Middle frontal gyrus (tissue), 1 donor: ENCODE results near the gene RDH13.
"Not testable (repeated sequence)": the region's sequence is repeated elsewhere in the genome, so short reads cannot be mapped to it uniquely, and the experiment has no call there.

ENCODE experiments used
- DNase-seq: peaks from one replicate; pipeline ENCODE4 v3.0.0-alpha.2; 2015; ENCODE audit warnings: low spot score; ENCODE audit errors: extremely low spot score

RDH13 gene

DNA sequence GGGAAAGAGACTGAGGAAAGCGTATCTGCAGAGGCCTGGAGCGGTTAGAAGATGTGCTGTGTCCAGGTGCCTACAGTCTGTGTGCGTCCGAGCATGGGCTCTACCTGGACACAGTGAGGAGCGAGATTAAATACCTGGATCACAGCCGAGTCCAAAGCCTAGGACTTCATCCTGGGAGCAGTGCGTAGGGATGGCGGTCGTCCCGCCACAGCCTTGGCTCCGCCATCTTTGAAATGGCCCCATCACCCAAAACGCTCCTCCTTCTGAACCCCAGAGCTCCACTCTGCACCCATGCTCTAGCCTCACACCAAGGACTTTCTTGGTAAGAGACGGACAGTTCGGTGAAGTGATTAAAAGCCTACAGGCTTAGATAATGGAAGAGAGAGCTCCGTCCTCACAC lies 44.7 kb downstream of the RDH13 start:
- no peak for DNase-seq

DNA sequence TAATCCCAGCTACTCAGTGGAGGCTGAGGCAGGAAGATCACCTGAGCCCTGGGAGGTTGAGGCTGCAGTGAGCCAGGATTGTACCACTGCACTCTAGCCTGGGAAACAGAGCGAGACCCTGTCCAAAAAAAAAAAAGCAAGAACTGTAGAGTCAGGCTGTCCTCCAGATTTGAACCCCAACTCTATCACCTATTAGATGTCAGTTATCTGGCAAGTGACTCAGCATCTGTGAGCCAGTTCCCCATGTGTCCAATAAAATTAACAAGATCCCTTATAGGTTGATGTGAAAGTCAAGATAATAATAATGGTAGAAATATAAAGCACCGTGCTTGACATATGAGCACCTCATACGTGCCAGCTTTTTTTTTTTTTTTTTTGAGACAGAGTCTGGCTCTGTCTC lies 46.9 kb downstream of the RDH13 start:
- no peak for DNase-seq

DNA sequence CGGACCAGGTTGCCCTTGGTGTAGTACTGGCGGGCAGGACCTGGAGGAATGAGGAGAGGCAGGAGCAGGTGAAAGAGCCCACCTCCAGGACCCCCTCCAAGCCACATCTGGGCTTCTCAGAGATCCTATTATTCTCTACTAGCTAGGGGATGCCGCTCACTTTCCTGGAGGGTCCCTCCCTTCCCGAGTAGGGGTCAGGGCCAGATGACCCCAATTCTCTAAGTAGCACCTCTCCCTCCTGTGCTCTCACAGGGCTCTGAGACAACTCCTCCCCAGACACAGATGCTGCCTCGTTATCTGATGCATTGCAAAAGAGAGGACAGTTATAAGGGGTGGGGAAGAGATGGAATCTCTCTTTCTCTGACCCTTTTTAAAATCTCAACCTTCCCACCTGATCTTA lies 47.8 kb downstream of the RDH13 start:
- no peak for DNase-seq

DNA sequence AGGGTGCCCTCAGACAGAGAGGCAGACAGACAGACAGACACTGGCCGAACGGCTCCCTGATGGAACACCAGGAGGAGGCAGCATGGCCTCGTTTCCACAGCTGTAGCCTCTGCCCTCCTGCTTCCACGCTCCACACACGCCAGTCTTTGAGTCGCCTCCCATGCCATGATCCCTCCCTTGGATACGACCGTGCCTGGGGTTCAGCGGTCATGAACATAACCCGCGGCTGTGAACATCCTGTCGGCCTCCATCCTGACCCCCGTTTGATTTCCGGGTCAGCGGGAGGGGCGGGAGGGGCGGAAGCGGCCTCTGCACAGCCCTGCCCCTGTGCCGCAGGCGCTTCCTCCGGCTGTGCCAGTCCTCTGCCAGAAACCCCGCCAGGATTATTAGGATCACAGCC lies 48.2 kb downstream of the RDH13 start:
- no peak for DNase-seq

DNA sequence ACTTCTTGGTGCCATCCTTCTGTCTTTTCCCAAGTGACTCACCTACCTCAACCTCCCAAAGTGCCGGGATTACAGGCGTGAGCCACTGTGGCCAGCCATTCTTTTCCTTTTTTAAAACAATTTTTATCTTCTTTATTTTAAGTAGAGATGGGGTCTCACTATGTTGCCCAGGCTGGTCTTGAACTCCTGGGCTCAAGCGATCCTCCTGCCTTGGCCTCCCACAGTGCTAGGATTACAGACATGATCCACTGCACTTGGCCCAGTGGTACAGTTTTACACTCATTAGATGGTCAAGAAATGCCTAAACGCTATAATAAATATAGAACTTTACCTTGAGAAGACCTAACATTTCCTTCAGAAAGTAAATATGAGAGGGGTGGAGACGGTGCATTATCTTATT lies 49.4 kb downstream of the RDH13 start:
- no peak for DNase-seq

DNA sequence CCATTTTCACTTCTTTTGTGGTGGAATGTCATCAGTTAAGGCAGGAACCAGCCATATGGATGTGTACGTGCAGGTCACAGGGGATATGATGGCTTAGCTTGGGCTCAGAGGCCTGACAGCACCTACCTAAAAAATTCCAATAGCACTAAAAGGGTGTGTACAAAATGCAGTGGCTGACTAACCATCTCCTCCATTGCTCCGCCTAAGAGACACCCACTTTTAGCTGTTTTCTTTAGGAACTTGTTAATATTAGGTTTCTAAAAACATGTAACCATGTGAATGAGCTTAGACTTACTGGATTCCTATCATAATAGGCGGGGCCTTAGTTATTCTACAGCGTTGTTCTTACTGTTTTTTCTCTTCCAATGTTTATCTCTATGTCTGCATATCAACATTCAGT lies 50.6 kb downstream of the RDH13 start:
- no peak for DNase-seq

DNA sequence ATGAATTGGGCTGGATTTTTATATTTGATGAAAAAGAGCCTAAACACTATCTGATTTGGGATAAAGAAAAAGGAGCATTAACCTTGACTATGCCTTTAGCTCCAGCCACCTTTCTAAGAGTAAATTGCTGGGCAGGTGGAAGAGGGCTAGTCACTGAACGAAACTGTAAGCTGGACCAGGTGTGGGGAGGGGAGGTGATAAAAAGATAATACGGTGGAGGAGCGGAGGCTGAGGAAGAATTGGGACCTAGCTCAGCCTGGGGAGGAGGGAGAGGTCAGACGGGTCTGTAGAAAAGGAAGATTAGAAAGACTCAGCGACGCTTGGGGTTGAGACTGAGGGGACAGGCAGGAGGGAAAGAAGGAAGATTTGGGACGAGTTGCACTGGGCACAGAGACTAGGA lies 52.4 kb downstream of the RDH13 start:
- DNase-seq, result not testable (repeated sequence)

DNA sequence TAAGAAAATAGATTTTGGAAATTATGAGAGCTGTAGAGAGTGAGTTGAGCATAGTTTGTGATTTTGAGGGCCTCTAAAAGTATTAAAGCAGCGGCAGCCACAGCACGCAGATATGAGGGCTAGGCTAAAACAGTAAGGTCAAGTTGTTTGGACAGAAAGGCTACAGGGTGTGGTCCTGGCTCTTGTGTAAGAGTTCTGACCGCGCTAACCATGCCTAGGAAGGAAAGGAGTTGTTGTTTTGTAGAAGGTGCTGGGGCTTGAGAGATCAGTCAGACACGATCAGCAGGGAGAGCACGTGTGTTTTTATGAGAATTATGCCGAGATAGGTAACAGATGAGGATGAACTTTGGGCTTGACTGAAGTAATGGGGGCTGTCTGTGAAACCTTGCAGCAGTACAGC lies 54.2 kb downstream of the RDH13 start:
- not testable (repeated sequence) for DNase-seq

DNA sequence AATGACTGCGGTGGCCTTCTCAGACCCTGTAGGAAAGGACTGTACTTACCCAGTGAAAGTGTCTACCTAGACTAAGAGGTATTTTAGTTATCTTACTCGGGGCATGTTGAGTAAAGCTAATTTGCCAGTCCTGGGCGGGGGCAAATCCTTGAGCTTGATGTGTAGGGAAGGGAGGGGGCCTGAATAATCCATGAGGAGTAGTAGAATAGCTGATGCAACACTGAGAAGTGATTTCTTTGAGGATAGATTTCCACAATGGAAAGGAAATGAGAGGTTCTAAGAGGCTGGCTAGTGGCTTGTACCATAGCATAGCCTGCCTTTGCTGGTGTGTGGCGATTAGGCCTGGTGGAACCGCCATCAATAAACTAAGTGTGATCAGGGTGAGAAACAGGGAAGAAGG lies 54.8 kb downstream of the RDH13 start:
- DNase-seq, result not testable (repeated sequence)

DNA sequence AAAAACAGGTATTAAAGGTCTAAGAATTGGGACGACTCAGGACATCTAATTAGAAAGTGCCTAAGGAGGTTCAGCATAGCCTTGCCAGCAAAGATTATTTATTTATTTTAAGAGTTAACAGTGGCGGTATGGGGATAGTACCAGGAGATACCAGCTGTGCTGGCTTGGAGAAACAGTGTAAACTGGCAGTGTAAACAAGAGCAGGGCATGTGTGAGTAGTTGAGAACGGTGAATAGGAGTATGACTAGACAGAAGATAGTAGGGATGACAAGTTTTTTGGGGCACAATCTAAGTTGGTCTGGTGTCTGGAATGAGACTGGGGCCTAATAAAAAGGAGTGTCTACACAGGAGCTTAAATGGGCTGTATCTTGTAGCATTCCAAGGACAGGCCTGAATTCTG lies 55.4 kb downstream of the RDH13 start:
- not testable (repeated sequence) for DNase-seq

DNA sequence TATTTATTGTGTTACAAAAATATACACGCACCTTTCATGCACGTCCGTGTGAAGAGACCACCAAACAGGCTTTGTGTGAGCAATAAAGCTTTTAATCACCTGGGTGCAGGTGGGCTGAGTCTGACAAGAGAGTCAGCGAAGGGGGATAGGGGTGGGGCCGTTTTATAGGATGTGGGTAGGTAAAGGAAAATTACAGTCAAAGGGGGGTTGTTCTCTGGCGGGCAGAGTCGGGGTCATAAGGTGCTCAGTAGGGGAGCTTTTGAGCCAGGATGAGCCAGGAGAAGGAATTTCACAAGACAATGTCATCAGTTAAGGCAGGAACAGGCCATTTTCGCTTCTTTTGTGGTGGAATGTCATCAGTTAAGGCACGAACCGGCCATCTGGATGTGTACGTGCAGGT lies 56.2 kb downstream of the RDH13 start:
- not testable (repeated sequence) for DNase-seq

DNA sequence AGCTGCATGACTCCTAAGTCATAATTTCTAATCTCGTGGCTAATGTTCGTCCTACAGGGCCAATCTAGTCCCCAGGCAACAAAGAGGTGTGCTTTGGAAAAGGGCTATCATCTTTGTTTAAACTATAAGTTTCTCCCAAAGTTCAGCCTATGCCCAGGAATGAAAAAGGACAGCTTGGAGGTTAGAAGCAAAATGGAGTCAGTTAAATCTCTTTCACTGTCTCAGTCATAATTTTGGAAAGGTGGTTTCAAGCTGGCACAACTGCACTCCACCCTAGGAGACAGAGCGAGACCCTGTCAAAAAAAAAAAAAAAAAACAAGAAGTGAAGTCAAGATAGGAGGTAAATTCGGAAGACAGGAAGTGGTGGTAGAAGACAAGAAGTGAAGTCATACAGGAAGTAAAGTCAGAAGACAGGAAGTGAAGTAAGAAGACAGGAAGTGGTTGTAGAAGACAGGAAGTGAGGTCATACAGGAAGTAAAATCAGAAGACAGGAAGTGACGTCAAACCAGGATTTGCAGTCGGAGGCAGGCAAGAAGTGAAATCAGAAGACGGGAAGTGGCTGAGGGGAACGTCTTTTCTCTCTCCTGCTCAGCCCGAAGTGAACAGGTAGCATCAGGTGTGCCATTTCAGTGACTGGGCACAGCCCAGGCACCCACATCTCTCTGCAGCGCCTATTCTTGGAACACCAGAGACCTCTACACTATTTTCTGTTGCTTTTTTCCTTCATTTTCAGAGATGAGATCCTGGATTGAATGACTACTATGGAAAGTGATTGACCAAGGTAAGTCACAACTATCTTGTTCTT lies 57.1 kb downstream of the RDH13 start:
- no peak for DNase-seq

DNA sequence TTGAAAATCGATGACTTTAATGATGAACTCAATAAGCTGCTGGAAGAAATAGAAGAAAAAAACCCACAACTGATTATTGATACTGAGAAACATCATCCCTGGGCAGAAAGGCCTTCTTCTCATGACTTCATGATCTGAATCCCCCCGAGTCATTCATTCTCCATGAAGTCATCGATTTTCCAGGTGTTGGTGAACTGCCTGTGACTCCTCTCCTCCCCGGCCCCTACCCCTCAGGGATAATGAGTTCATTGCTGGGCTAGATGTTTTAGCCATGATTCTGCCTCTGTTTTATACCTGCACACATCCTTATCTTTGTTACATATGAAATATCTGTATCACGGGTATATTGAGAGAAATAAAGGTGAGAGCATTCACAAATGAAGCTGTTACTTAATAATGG lies 62.2 kb downstream of the RDH13 start:
- DNase-seq, result no peak

DNA sequence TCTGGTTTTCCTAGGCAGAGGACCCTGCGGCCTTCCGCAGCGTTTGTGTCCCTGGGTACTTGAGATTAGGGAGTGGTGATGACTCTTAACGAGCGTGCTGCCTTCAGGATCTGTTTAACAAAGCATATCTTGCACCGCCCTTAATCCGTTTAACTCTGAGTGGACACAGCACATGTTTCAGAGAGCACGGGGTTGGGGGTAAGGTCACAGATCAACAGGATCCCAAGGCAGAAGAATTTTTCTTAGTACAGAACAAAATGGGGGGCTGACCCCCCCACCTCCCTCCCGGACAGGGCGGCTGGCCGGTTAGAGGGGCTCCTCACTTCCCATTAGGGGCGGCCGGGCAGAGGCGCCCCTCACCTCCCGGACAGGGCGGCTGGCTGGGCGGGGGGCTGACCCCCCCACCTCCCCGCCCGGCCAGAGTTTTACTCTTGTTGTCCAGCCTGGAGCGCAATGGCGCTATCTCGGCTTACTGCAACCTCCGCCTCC lies 64.2 kb downstream of the RDH13 start:
- DNase-seq, result not testable (repeated sequence)

DNA sequence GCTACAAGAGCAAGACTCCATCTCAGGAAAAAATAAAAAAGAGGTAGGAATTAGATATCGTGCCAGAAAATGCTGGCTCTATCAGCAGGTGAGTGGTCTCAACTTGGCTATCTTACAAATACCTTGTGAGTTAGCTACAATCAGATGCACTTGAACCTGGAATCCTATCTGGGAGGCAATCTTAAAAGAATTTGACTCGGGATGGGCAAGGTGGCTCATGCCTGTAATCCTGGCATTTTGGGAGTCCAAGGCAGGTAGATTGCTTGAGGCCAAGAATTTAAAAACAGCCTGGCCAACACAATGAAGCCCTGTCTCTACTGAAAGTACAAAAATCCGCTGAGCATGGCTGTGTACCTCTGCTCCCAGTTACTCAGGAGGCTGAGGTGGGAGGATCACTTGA lies 67.4 kb downstream of the RDH13 start:
- no peak for DNase-seq
